GM18519 (cell line): ENCODE measurements around the gene FTSJ3.
A peak's percentile ranks its signal among the peaks of the same experiment; 100 is the strongest.
"Not testable (repeated sequence)": the region's sequence is repeated elsewhere in the genome, so short reads cannot be mapped to it uniquely, and the experiment has no call there.

Experiments
- ATAC-seq: cut with Tn5 transposase; IDR thresholded peaks from one replicate; pipeline ENCODE4 v1.9.1; 2021; ENCODE audit warnings: mild to moderate bottlenecking, moderate library complexity; ENCODE audit not compliant: unreplicated experiment, low FRiP score

The FTSJ3 gene

DNA sequence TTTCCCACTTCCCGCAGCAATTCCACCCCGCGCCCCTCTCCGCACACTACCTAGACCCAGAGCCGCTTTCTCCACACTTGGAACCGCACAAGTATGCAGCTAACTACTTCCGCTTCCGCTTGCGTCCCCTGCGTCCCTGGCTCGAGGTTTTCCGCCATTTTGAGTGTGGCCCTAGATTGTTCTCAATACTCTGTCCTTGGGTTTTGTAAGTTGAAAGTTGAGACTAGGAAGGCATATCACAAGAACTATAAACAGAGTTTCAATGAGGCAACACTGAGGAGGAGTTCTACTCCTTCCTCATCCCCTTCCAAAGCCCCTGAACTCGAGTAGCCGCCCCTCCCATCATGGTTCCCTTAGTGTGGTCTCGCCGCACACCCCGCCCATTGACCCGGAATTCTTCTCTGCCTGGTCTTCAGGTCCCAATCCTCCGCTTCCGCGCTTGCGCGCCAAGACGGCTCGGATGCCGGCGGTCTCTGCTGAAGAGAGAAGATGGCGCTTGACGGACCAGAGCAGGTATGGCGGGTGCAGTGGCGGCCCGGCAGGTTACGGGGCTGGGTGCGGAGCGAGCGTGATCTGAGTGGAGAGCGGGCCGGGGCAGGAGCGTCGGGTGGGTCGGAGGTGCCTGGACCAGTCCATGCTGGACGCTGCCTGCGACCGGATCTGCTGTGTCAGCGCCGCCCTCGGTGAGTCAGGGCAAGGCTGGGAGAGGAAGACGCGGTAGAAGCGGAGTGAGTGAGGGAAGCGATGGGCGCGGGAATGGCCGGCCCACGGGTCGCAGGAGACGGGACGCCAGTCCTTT, at the start of gene FTSJ3, which contains the start of gene PSMC5:
FTSJ3 (minus strand) TSS at position 662 of the 799 bp plus-strand sequence. CDS start 761 bp downstream, outside the sequence.
PSMC5 (plus strand) TSS at position 430 of the 799 bp plus-strand sequence; CDS start at position 490, 60 bp downstream.
- peak; percentile 53 for ATAC-seq

DNA sequence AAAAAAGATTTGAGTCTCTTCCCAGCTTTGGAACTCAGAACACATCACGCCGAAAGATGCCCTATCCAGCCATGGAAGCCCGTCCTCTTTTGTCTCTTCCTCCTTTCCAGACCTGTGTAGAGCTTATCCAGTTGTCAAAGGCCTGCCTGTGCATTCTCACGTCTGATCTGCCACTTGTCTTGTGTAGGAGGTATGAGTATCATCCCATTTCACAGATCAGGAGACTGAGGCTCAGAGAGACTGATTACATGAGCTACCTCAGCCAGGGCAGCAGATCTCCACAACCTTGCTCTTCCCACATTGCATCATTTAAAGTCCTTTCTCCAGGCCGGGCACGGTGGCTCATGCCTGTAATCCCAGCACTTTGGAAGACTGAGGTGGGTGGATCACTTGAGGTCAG, 47.2 kb upstream of the FTSJ3 start:
- not testable (repeated sequence) for ATAC-seq

DNA sequence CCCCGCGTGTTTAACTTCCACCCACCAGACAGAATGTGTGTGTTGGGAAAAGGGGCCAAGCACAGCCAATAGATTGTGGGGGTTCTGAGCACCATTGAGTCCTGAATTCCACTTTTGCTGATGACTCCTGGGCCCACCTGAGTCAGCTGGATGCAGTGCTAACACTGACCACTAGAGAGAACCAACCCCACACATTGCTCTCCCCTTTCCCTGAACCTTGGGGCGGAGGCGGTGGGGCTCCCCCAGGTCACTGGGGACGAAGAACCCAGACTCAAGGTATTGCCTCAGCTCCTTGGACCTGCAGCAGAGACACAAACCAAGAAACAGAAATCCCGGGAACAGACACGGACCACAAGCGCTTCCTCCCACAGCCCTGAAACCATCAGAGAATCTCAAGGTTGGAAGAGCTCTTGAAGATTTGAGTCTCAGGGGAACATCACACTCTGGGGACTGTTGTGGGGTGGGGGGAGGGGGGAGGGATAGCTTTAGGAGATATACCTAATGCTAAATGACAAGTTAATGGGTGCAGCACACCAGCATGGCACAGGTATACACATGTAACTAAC, 46.7 kb upstream of the FTSJ3 start:
- not testable (repeated sequence) for ATAC-seq

GRCh38 chr17:63873577-63873976, 46.1 kb upstream of the FTSJ3 start, which contains the start of gene CSH2:
CSH2 (minus strand) TSS chr17:63873677; CDS start chr17:63873614, 63 bp downstream.
- ATAC-seq, result not testable (repeated sequence)

GRCh38 chr17:63871646-63872365, 44.3 kb upstream of the FTSJ3 start:
- ATAC-seq, result not testable (repeated sequence)

GRCh38 chr17:63870292-63870665, 42.8 kb upstream of the FTSJ3 start:
- not testable (repeated sequence) for ATAC-seq

- not testable (repeated sequence) for ATAC-seq
Observed at GRCh38 chr17:63869491-63870291, 42.2 kb upstream of the FTSJ3 start.

DNA sequence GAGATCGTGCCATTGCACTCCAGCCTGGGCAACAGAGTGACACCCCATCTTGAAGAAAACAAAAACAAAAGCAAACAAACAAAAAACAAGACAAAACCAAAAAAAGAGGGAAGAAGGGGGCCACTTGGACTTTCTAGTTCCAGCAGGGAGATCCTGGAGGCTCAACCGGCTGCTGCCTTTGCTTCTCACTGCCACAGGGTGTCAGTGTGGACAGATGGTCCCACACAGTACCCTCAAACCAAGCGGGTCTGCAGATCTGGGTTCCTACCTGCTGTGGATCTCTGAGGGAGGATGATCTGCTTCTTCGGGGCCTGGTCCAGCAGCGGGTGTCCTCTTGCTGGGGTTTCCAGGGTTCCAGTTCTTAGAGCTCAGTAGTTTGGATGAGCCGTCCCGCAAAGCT, 39.2 kb upstream of the FTSJ3 start:
- not testable (repeated sequence) for ATAC-seq

GRCh38 chr17:63859257-63859656, 31.8 kb upstream of the FTSJ3 start:
- ATAC-seq, result no peak

- not testable (repeated sequence) for ATAC-seq
Observed at GRCh38 chr17:63856425-63856824, 29.0 kb upstream of the FTSJ3 start.

- ATAC-seq, result no peak
Observed at GRCh38 chr17:63855185-63855584, 27.7 kb upstream of the FTSJ3 start.

DNA sequence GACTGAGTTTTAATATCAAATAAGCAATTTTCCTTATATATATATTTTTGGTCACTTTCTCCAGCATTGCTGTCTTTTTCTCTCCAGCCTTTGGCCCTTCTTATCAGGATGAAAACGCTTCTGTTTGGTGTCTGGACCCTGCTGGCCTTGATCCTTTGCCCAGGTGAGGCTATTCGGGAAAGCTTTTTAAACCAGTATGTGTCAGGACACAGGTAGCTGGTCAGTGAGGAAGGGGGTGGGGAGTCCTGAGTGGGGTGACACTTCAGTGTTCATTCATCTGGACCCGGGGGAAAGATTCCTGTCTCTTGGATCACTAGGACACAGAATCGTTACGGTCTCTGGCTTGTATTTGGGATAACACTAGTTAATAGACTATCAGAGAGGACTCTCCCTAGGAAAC, 27.2 kb upstream of the FTSJ3 start:
- no peak for ATAC-seq

GRCh38 chr17:63853260-63853659, 25.8 kb upstream of the FTSJ3 start:
- ATAC-seq, result no peak

- ATAC-seq, result no peak
Observed at GRCh38 chr17:63850401-63850800, 22.9 kb upstream of the FTSJ3 start.

DNA sequence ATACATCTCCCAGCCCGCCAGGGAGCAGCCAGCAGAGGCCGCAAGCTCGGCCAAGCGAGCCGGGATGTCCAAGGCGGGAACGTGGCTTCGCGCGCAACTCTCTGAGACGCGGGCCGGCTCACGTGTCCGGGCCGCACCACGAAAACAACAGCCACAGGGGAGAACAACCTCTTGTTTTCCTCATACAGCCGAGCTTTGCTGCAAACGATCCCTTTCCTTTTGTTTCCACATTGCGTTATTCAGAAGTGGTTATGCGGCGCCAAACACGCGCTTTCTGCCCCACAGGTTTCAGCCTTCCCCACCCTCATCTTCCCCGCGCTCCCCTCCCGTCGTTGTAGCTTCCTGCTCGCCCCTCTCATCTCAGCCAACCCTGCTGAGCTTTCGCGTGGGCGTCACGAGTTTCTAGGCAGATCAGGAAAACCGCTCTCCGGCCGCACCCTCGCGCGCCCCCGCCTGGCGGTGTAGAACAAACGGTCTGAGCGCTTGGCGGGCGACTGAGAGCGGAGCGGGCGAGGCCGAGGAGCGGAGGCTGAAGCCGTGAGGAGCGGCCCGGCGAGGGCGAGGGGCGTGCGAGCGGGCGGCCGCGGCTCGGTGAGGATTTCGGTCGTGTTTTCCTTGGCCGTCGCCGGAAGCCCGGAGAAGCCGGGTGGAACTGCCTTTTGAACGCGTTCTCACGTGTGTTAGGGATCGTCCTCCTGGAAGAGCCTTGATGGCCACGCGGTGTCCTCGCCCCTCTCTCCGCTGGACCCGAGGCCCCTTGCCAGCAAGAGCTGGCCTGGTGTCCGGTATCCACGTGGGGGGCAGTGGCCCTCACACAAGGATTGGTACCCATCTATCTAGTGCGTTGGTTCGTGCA, 21.6 kb upstream of the FTSJ3 start:
- ATAC-seq, result no peak

DNA sequence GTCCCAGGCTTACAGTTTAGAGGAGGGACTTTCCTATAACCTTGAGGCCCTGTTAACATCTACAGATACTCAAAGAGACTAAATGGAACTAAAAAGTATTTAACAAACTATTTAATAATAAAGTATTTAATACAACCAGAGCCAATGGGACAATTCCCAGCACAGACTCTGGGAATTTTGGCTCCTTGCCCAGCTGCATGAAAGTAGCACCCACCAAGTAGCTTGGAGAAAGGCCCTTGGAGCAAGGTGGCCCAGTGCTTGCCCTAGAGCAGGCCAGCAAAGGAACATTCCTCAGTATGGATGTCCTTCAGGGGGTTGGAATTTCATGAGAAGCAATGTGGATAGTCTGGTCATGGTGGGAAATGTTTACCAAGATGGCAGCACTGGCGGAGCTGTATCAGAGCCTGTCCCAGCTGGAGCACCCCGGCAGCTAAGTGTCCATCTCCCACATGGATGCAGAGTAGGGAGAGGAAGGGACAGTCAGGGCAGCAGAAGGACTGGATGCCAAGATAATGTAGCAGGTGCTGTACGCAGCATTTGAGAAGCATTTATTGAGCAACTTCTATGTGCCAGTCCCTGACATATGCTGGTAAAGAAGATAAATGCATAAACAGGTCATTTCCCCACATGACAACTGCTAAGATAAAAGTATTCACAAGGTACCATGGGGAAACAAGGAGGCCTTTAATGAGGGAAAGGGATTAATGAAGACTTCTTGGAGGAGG, 20.2 kb upstream of the FTSJ3 start:
- ATAC-seq, result no peak

GRCh38 chr17:63845509-63845908, 18.0 kb upstream of the FTSJ3 start:
- ATAC-seq, result no peak

DNA sequence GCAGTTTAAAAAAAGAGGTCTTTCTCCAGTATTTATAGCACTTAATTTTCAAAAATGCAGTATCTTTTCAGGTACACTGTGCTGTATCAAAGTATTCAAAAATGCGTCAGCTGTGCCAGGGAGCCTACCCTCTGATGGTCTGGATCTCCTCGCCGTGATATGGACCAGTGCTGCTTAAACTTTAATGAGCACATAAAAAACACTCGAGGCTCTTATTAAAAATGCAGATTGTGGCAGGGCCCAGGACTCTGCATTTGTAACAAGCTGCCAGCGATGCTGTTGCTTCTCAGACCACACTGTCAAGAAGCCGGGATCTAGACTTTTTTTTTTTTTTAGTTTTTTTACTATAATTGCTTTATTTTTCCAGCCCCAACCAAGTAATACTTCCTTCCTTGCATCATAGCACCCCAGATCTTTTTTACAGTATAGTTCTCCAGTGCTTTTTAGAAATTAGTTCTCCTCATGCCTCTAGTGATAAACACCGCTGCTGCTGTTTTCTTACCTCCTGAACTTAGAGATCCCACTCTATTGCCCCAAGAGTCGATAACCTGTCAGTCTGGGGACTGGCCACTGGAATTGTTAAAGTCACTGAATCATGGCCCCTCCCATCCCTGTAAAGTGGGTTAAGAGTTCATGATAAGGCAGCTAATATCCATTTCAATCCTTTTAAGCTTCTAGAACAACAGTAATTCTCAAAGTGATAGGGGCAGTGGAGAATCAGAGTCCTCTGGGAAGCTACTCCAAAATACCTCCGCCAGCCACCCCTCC, 16.6 kb upstream of the FTSJ3 start:
- no peak for ATAC-seq
